ENCODE results near the gene TMEM30B.
"Not testable (repeated sequence)": the region's sequence is repeated elsewhere in the genome, so short reads cannot be mapped to it uniquely, and the experiment has no call there.

Gene TMEM30B, protein sequence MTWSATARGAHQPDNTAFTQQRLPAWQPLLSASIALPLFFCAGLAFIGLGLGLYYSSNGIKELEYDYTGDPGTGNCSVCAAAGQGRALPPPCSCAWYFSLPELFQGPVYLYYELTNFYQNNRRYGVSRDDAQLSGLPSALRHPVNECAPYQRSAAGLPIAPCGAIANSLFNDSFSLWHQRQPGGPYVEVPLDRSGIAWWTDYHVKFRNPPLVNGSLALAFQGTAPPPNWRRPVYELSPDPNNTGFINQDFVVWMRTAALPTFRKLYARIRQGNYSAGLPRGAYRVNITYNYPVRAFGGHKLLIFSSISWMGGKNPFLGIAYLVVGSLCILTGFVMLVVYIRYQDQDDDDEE

DNA sequence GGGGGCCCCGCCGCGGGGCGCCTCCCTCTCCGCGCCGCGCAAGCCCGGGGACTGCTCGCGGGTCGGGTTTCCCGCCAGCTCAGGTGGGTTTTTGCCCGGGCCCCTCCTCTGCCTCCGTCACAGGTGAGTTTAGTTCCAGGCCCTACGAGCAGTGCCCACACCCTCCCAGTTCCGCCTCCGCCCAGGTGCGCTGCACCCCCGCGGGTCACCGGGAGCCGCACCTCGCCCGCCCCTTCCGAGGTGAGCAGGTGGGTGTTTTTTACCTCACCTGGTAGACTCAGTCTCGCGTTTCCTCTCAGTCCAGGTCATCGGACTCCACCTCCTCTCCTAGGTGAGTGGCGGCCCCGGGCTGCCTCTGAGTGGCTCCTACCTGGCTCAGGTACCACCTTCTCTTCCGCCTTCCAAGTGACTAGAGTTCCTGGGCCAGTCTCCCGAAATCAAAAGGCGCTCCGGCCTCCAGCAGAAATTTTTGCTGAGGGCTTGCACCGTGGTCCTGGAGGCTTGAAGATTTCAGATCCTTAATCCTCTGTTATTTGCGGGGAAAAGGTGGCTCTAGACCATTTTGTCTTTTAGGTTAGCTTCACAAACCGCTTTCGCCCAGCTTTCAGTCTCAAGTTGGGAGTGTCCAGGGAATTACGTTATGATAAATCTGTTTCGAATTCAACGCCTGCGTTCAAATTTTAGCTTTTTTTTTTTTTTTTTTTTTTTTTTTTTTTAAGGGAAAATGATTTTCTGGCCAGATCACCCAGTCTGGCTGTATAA, at the start of gene TMEM30B:
TSS of gene TMEM30B (minus strand) at position 153 of the 762 bp plus-strand sequence. CDS start 191 bp downstream, outside the sequence.
- no peak for DNase-seq (ENCODE audit: low read depth in 2 of 3, low spot score in 1 of 3)

DNA sequence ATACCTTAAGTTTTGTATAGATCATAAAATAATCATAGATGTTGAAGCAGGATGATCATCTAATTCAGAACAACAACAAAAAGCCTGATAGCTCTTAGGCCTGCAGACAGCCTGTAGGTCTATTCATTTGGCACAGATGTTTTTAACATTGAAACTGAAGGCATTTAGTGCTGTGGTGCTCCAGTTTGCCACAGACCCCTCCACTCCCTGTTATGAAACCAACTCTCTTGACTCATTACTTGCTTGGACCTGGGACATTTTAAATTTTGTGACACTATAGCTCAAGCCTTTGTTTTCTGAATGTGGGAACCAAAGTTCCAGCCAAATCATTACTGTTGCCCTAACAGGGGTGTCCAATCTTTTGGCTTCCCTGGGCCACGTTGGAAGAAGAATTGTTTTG, 49.4 kb upstream of the TMEM30B start:
- no peak for DNase-seq (ENCODE audit: low read depth in 2 of 3, low spot score in 1 of 3)

DNA sequence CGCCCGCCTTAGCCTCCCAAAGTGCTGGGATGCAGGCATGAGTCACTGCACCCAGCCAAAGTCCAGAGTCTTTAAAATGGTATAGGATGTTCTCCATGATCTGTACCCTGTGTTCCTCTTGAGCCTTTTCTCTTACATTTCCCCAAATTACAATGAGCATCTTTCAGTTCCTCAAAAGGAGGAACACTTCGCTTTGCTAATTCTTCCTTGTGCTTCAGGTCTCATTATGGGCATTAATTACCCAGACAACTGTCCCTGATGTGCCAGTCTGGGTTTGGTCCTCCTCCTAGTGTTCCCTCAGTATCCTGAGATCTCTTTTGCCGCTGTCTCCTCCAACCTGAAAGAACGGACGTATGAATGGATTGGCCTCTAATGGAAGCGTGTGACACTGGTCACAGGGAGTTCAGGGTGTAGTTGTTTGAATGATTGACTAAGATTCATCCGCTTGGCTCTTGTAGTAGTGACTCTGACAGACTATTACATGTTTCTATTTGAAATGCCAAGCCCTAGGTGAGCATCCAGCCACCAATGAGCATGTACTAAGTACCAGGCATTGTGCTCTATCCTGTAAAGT, 48.4 kb upstream of the TMEM30B start:
- no peak for DNase-seq (ENCODE audit: low read depth in 2 of 3, low spot score in 1 of 3)

DNA sequence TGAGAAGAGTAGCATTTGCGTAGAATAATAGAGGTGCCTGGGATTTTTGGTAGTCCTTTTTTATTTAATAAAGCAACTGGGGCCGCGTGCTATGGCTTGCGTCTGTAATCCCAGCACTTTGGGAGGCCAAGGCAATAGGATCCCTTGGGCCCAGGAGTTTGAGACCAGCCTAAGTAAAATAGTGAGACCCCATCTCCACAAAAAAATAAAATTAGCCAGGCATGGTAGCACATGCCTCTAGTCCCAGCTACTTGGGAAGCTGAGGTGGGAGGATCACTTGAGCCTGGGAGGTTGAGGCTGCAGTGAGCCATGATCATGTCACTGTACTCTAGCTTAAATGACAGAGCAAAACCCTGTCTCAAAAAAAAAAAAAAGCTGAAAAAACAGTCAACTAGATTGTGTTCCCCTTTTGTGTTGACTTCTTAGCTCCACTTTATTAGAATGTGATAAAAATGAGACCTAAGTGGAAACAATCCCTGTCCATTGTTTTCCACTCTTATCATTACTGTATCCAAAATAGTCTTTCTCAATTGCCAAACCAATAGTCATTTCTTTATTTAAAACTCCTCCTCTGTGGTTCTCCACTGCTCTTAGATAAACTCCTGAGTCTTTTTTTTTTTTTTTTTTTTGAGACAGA, 47.6 kb upstream of the TMEM30B start:
- DNase-seq (ENCODE audit: low read depth in 2 of 3, low spot score in 1 of 3): no peak

DNA sequence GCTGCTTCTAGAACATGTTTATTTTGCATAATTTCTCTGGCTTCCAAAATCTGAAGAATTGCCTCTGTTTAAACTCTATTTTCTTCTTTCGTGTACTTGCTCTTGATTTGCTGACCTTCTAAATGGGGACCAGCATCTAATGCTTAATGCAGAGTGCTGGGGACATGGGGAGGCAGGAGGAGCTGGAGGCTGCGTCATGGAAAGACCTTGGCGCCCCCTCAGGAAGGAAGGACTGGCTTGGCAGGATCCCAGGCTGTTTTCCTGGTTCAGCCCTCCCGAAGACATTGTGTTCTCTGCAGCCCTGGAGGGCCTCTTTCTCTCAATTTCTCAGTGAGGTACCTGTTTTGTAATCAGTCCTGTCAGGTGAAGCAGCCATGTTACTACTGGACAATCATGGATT, 45.7 kb upstream of the TMEM30B start:
- DNase-seq (ENCODE audit: low read depth in 2 of 3, low spot score in 1 of 3): no peak

DNA sequence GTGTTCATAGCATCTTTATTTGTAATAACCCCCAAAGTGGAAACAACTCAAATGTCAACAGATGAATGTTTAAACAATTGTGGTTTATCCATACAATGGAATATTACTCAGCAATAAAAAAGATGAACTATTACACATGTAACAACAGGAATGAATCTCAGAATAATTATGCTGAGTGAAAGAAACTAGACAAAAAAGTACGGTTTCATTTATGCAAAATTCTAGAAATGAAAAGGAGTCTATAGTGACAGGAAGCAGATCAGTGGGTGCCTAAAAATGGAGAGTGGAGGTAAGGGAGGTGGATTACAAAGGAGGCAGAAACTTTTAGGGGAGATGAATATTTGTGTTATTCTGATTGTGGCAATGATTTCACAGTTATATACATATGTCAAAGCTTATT, 45.0 kb upstream of the TMEM30B start:
- no peak for DNase-seq (ENCODE audit: low read depth in 2 of 3, low spot score in 1 of 3)

DNA sequence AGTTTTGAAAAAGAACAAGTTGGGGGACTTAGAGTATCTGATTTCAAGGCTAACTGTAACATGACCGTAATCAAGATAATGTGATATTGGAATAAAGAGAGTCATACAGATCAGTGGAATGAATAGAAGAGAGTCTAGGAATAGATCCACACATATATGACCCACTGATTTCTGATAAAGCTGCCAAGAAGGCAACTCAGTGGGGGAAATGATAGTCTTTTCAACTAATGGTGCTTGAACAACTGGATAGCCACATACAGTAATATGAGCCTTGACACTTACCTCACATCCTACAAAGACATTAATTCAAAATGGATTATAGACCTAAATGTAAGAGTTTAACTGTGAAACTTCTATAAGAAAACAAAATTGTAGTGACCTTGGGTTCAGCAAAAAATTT, 44.0 kb upstream of the TMEM30B start:
- no peak for DNase-seq (ENCODE audit: low read depth in 2 of 3, low spot score in 1 of 3)

DNA sequence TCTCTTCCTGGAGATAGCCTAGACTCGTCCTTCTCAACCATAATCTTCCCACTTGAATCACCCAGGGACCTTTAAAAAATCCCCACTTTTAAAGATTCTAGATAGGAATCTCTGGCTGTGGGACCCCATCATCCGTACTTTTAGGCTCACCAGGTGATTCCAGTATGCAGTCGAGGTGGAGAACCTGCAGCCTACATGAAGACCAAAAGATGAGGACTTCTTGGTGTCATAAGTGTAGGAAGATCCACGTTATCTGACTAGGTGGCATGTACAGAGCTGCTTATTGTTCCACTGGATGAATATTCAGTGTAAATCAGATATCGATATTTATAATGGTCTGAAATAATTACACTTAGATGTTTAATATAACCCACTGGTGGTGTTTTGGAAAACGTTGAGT, 42.8 kb upstream of the TMEM30B start:
- DNase-seq (ENCODE audit: low read depth in 2 of 3, low spot score in 1 of 3): no peak

DNA sequence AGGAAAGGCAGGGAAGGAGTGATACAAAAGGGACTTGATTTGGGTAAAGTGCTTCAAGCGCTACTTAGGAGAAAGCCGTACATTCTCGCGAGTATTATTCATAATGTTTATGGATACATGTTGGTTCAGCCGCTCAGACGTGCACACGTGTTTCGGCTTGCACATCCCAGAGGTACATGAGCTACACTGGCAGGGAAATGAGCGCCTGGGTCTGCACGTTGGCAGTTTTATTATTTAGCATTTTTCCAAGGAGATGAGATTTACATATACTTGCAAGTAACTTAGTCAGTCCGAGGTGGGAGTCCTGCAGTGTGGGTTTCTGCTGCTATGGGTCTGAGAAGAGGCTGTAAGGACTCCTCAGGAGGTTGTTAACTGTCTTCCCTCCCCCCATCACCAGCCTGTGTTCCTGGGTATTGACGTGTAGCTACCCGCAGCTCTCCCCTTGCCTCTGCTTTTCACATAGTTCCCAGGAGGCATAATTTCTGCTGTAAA, 41.7 kb upstream of the TMEM30B start:
- DNase-seq (ENCODE audit: low read depth in 2 of 3, low spot score in 1 of 3): no peak

DNA sequence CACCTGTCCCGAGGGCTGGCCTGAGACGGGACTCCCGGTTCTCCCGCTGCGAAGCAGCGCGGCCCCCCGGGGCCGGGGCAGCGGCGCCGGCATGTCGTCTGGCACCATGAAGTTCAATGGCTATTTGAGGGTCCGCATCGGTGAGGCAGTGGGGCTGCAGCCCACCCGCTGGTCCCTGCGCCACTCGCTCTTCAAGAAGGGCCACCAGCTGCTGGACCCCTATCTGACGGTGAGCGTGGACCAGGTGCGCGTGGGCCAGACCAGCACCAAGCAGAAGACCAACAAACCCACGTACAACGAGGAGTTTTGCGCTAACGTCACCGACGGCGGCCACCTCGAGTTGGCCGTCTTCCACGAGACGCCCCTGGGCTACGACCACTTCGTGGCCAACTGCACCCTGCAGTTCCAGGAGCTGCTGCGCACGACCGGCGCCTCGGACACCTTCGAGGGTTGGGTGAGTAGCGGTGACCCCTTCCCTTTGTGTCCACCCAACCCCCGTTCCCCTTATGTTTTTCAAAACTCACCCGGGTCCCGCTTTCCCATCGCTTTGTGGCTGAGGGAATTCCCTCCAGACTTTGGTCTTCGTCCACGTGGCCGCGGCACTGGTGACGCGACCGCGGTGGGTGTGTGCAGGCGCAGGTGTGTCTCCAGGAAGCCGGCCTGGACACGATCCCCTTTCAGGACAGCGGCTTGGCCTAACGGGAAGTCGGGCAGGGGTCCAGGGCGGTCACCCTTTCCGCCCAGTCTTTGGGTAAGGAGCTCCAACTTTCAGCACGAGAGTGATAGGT, 41.1 kb upstream of the TMEM30B start:
- no peak for DNase-seq (ENCODE audit: low read depth in 2 of 3, low spot score in 1 of 3)

DNA sequence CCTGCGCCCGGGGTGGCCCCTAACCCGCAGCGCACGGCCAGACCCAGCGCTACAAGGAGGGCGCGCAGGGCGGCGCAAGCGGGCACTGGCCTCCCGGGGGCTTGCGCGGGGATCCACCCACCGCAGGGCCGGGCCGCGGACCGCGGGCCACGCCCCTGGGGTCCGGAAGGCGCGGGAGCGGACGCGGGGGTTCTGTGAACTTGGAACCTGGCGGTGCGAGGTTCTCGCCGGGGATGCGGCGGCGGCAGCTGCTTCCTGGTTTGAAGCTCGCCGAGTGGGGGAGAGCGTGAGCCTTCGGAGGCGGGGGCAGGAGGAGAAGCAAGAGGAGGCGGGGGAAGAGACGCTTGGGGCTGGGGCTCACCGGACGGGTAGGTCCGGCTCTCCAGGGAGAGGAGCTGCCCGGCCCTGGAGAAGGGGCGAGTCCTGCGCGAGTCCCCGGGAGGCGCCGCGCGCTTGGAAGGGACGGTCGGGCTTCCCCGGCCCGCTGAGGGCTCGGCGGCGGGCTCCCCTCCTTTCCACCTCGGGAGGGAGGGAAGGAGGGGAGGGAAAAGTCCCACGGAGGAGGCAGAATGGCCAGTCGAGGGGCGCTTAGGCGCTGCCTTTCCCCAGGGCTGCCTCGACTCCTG, 40.4 kb upstream of the TMEM30B start, which contains the start of gene PRKCH:
TSS of gene PRKCH (plus strand) at position 195 of the 626 bp plus-strand sequence. CDS start 523 bp downstream, outside the sequence.
- DNase-seq (ENCODE audit: low read depth in 2 of 3, low spot score in 1 of 3): peak in 2 of 3 donors; percentile 62 to 76

DNA sequence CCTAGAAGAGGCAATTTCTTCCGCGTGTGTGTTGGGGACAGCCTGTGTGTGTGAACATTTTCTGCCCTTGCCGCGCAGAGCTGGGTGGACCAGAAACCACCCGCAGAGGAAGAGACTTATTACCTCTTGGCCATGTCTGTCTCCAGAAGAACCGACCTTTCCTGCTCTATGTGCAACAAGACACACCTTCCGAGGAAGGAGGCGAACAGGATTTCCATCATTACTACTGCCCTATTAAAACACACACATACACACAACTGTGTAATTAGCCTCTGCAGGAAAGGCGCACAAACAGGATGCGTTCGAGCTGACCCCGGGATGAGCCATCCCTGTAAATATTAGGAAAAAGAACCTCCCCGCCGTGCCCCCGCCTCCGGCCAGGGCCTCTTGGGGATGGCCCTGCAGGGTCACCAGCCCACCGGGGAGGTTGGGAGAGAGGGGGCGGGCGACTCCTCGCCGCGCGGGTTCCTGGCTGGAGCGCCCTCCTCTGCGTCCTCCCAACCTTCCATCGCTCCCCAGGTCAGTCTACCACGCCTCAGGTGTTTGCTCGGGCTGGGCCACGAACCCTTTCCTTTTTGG, 39.8 kb upstream of the TMEM30B start:
- DNase-seq (ENCODE audit: low read depth in 2 of 3, low spot score in 1 of 3): no peak

DNA sequence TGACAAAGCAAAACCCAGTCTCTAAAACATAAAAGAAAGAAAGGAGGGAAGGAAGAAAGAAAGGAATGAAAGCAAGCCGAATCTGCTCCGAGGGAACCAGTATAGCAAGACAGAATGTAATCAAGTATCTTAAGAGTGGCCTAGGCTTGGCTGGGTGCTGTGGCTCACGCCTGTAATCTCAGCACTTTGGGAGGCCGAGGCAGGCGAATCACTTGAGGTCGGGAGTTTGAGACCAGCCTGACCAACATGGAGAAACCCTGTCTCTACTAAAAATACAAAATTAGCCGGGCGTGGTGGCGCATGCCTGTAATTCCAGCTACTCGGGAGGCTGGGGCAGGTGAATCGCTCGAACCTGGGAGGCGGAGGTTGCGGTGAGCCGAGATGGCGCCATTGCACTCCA, 39.0 kb upstream of the TMEM30B start:
- DNase-seq (ENCODE audit: low read depth in 2 of 3, low spot score in 1 of 3): not testable (repeated sequence)

DNA sequence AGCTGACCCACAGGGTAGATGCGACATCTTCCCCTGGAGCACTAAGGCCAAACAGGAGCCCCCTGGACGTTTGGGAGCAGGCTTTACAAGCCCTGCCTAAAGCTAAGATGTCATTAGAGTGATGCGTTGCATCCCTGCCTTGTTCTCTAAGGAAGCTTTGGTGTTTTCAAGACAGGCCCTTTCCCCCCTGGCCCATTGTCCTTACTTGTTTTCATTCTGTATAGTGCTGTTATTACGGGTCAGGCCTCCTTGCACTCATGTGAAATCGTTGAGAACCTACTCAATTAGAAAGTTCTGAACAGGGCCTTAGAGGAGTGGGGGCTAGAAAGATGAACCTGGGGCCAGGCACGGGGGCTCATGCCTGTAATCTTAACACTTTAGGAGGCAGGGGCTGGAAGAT, 38.6 kb upstream of the TMEM30B start:
- no peak for DNase-seq (ENCODE audit: low read depth in 2 of 3, low spot score in 1 of 3)

DNA sequence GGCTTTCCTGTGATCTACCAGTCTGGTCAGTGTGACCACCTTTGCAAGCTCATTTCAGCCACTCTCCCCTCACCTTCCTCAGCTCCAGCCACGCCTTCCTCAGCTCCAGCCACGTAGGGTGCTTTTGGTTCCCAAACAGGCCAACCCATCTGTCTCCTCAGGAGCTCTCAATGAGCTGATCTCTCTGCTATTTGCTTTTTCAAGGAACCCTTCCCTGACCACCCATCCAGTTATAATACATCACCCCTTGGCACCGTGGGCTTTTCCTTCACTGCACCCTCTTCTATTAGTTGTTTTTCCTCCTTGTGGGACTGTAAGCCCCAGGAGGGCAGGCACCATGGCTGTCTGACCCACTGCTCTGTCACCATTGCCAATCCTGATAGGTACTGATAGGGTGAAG, 37.9 kb upstream of the TMEM30B start:
- no peak for DNase-seq (ENCODE audit: low read depth in 2 of 3, low spot score in 1 of 3)

DNA sequence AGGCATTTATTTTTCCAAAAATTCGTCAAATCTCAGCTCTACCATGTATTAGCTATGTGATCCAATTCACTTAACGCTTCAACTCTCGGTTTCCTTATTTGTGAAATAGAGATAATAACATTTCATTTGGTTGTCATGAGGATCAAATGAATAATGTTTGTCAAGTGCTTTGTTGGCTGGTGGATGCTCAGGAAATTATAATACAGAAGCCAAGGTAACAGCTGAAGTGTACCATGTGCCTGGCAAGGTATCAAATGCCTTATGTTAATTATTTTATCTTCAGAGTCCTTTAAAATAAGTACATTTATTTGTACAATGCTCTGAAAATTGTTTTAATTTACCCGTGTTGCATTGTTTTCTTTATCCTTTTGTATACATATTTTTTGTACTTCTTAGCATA, 34.2 kb upstream of the TMEM30B start:
- DNase-seq (ENCODE audit: low read depth in 2 of 3, low spot score in 1 of 3): no peak

DNA sequence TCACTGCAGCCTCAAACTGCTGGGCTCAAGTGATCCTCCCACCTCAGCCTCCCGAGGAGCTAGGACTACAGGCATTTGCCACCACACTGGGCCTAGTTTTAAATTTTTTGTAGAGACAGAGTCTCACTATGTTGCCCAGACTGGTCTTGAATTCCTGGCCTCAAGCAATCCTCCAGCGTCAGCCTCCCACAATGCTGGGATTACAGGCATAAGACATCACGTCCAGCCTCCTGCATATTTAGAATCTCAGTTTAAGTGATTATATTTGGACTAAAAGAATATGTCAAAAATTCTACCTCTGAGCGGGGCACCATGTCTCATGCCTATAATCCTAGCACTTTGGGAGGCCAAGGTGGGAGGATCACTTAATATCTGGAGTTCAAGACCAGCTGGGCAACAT, 27.6 kb upstream of the TMEM30B start:
- DNase-seq (ENCODE audit: low read depth in 2 of 3, low spot score in 1 of 3): not testable (repeated sequence)

DNA sequence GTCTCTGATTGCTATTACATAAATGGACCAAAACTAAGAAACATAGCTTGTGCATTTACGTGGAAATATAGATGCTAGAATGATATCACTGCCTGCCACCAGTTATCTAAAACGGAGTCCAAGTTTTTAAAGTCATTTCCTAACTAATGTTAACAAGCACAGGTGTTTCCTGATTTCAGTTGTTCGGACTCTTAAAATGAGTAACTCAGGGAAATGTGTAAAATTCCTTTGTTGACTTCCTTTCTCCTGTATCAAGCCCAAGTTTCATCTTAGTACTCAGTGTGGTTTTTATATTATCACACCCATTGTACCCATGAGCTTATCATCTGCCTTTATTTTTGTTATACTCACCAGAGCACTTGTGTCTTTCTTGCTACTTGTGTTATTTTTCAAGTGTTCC, 27.1 kb upstream of the TMEM30B start:
- no peak for DNase-seq (ENCODE audit: low read depth in 2 of 3, low spot score in 1 of 3)

DNA sequence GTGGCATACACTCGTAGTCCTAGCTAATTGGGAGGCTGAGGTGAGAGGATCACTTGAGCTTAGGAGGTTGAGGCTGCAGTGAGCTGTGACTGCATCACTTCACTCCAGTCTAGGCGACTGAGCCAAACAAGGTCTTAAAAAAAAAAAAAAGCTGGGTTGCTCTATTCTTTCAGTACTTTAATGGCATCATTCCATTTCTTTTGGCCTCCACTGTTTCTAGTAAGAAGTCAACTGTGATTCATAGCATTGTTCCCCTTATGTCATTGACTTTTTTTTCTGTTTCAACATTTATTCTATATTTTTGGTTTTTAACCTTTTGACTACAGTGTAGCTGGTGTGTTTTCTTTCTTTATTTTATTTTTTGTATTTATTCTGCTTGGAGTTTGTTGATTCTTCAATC, 23.6 kb upstream of the TMEM30B start:
- DNase-seq (ENCODE audit: low read depth in 2 of 3, low spot score in 1 of 3): no peak

DNA sequence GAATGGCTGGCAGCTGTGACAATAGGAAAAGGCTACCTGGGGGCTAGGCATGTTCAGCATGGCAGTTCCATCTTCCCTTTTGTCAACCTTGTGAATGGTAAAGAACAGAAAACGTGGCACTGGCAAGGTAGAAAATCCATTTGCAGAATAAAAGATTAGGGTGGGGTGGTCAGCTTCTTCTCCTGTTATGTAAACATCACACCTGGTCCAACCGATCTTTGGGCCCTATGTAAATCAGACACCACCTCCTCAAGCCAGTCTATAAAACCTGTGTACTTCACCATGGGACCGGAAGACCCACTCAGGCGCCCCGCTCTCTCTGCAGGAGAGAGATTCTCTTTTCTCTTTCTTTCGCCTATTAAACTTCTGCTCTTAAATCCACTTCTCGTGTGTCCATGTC, 19.6 kb upstream of the TMEM30B start:
- no peak for DNase-seq (ENCODE audit: low read depth in 2 of 3, low spot score in 1 of 3)

Data from stimulated activated CD4-positive, alpha-beta T cell treated with anti-CD3 and anti-CD28 coated beads, Interleukin-12 subunit alpha, Interleukin-12 subunit beta, amount 100 ng/mL, for 48 hours (primary cell).